H1 (cell line): ENCODE results near the gene PTCH2. TPM values are rescaled to one million over a fixed set of nuclear protein-coding genes. Genes with fewer than 3 reads are reported as not detected.

Experiments
- CTCF ChIA-PET: fragments of 300-600 bp; sonication (Branson Sonifier 250); formaldehyde crosslinking; loops from one replicate; lab custom pipeline; 2021; ENCODE audit not compliant: partially characterized antibody; lab: Charles Lee
- POLR2A ChIA-PET: fragments of 300-600 bp; sonication (Branson Sonifier 250); formaldehyde crosslinking; loops from one replicate; lab custom pipeline; 2021; ENCODE audit warnings: inconsistent platforms; ENCODE audit not compliant: partially characterized antibody; lab: Charles Lee
- DNase-seq, 2 experiments: peaks; one replicate each; pipeline versions ENCODE4 v3.0.0 to v3.0.0-alpha.2; 2010 to 2022; ENCODE audit warnings: low spot score in 2 of 2, low read depth in 1 of 2, mixed read lengths in 1 of 2
- FAIRE-seq: peaks from 2 replicates; lab custom pipeline; 2011; peaks lifted over from hg19 to GRCh38; lab: Jason Lieb, UNC
- H2AFZ ChIP-seq: 2 replicates; pipeline ENCODE4 v1.8.1; 2012; ENCODE audit warnings: low read length, inconsistent platforms
- H2AK5ac ChIP-seq: 2 replicates; pipeline ENCODE4 v1.6.1; 2013; ENCODE audit warnings: low read depth, low read length
- H2BK120ac ChIP-seq: replicated peaks from 2 replicates; pipeline ENCODE3; 2013; ENCODE audit warnings: low read depth, low read length, inconsistent platforms
- H2BK12ac ChIP-seq: 2 replicates; pipeline ENCODE4 v1.6.1; 2013; ENCODE audit warnings: low read depth, low read length
- H2BK15ac ChIP-seq: 2 replicates; pipeline ENCODE4 v1.6.1; 2013; ENCODE audit warnings: low read length
- H2BK20ac ChIP-seq: 2 replicates; pipeline ENCODE4 v1.6.1; 2013; ENCODE audit warnings: low read length
- H2BK5ac ChIP-seq: 2 replicates; pipeline ENCODE4 v1.6.1; 2013; ENCODE audit warnings: low read depth, low read length
- H3K14ac ChIP-seq: 2 replicates; pipeline ENCODE4 v1.6.1; 2013; ENCODE audit warnings: inconsistent platforms; ENCODE audit not compliant: insufficient read length
- H3K18ac ChIP-seq: 2 replicates; pipeline ENCODE4 v1.6.1; 2013; ENCODE audit warnings: low read length; ENCODE audit errors: extremely low read depth
- H3K23ac ChIP-seq: 2 replicates; pipeline ENCODE4 v1.6.1; 2013; ENCODE audit warnings: inconsistent platforms; ENCODE audit not compliant: insufficient read length
- H3K23me2 ChIP-seq: 2 replicates; pipeline ENCODE4 v1.6.1; 2013; ENCODE audit warnings: low read depth, low read length
- H3K27ac ChIP-seq: 2 replicates; pipeline ENCODE4 v1.6.1; 2011; ENCODE audit warnings: low read depth, low read length, inconsistent platforms
- H3K27me3 ChIP-seq, 4 experiments: replicated peaks in 1 of 4; 1 replicate in 1 of 4; 2 replicates in 3 of 4; pipeline versions ENCODE4 v1.6.1 to v1.8.1; 2011 to 2013; ENCODE audit warnings: low read length in 3 of 4, mild to moderate bottlenecking in 3 of 4, inconsistent platforms in 2 of 4, mixed read lengths in 2 of 4, moderate library complexity in 1 of 4; ENCODE audit not compliant: control insufficient read depth in 3 of 4, insufficient read depth in 3 of 4; ENCODE audit errors: extremely low read depth in 1 of 4
- H3K36me3 ChIP-seq, 4 experiments: 2 replicates each; pipeline versions ENCODE4 v1.6.1 to v1.8.1; 2011 to 2013; ENCODE audit warnings: mild to moderate bottlenecking in 4 of 4, low read length in 3 of 4, moderate library complexity in 2 of 4, control low read depth in 1 of 4, inconsistent platforms in 1 of 4; ENCODE audit not compliant: insufficient read depth in 4 of 4, control insufficient read depth in 2 of 4
- H3K4ac ChIP-seq: replicated peaks from 2 replicates; pipeline ENCODE3; 2013; ENCODE audit warnings: low read length, low read depth, mixed read lengths, inconsistent platforms; ENCODE audit not compliant: insufficient read length
- H3K4me1 ChIP-seq, 4 experiments: replicated peaks in 1 of 4; 1 replicate in 1 of 4; 2 replicates in 3 of 4; pipeline versions ENCODE4 v1.6.1 to v1.8.1; 2011 to 2013; ENCODE audit warnings: low read length in 3 of 4, inconsistent platforms in 2 of 4, mixed read lengths in 1 of 4; ENCODE audit not compliant: insufficient read depth in 4 of 4, control insufficient read depth in 3 of 4
- H3K4me2 ChIP-seq, 2 experiments: 2 replicates each; pipeline versions ENCODE4 v1.6.1 to v1.8.1; 2011 to 2013; ENCODE audit warnings: low read depth in 2 of 2, low read length in 2 of 2, control low read depth in 1 of 2, inconsistent platforms in 1 of 2, mild to moderate bottlenecking in 1 of 2; ENCODE audit not compliant: insufficient read depth in 1 of 2
- H3K4me3 ChIP-seq, 4 experiments: fragments of 200-600, 300-600 bp in 1 of 4; sonication (generic), shearing (Covaris generic), sonication (Bioruptor Twin) in 1 of 4; 2 replicates each; pipeline versions ENCODE4 v1.5.1 to v1.8.1; 2011 to 2016; ENCODE audit warnings: low read length in 4 of 4, low read depth in 3 of 4, control low read depth in 2 of 4, inconsistent platforms in 2 of 4, mild to moderate bottlenecking in 2 of 4, mixed read lengths in 1 of 4, moderate library complexity in 1 of 4; ENCODE audit not compliant: insufficient read depth in 2 of 4; ENCODE audit errors: extremely low read depth in 1 of 4
- H3K56ac ChIP-seq: replicated peaks from 2 replicates; pipeline ENCODE3; 2013; ENCODE audit warnings: low read depth, mild to moderate bottlenecking, mixed read lengths, low read length, inconsistent platforms; ENCODE audit not compliant: insufficient read length
- H3K79me1 ChIP-seq: 2 replicates; pipeline ENCODE4 v1.6.1; 2013; ENCODE audit warnings: low read depth, low read length, control low read depth
- H3K79me2 ChIP-seq, 2 experiments: 2 replicates each; pipeline versions ENCODE4 v1.6.1 to v1.8.1; 2012 to 2013; ENCODE audit warnings: low read length in 2 of 2, mild to moderate bottlenecking in 2 of 2, inconsistent platforms in 1 of 2; ENCODE audit not compliant: insufficient read depth in 2 of 2, control insufficient read depth in 1 of 2
- H3K9ac ChIP-seq, 4 experiments: replicated peaks in 1 of 4; 1 replicate in 1 of 4; 2 replicates in 3 of 4; pipeline versions ENCODE4 v1.6.1 to v1.8.1; 2011 to 2013; ENCODE audit warnings: low read depth in 3 of 4, low read length in 3 of 4, control low read depth in 2 of 4, mild to moderate bottlenecking in 2 of 4, moderate library complexity in 2 of 4, inconsistent platforms in 1 of 4; ENCODE audit errors: extremely low read depth in 1 of 4
- H3K9me3 ChIP-seq, 2 experiments: 2 replicates each; pipeline versions ENCODE4 v1.6.1 to v1.8.1; 2012 to 2013; ENCODE audit warnings: mild to moderate bottlenecking in 2 of 2, moderate library complexity in 2 of 2, control low read depth in 1 of 2, inconsistent platforms in 1 of 2, low read depth in 1 of 2, low read length in 1 of 2, mixed read lengths in 1 of 2; ENCODE audit not compliant: insufficient read depth in 2 of 2
- H4K20me1 ChIP-seq, 2 experiments: replicated peaks in 1 of 2; 2 replicates each; pipeline versions ENCODE3 to v1.8.1; 2011 to 2013; ENCODE audit warnings: inconsistent platforms in 2 of 2, low read length in 2 of 2, mild to moderate bottlenecking in 1 of 2; ENCODE audit not compliant: insufficient read depth in 2 of 2, control insufficient read depth in 1 of 2
- H4K5ac ChIP-seq: 2 replicates; pipeline ENCODE4 v1.6.1; 2013; ENCODE audit warnings: low read length, low read depth, mixed read lengths, inconsistent platforms; ENCODE audit not compliant: insufficient read length
- H4K8ac ChIP-seq: 2 replicates; pipeline ENCODE4 v1.8.0; 2013; ENCODE audit warnings: mild to moderate bottlenecking, moderate library complexity, low read length, inconsistent platforms; ENCODE audit not compliant: insufficient read depth; ENCODE audit errors: extremely low read depth
- H4K91ac ChIP-seq: replicated peaks from 2 replicates; pipeline ENCODE3; 2013; ENCODE audit warnings: low read length, mixed read lengths, inconsistent platforms; ENCODE audit not compliant: insufficient read length
- BCL11A ChIP-seq, 2 experiments: IDR thresholded peaks; one replicate each; pipeline ENCODE4 v1.6.1; 2011; ENCODE audit warnings: low read depth in 2 of 2, low read length in 2 of 2, mild to moderate bottlenecking in 2 of 2
- CBX8 ChIP-seq: fragments of 300-800, 300-1000 bp; sonication (generic); IDR thresholded peaks from 2 replicates; pipeline ENCODE4 v1.7.1; 2016; ENCODE audit warnings: low read depth, low read length, borderline replicate concordance
- HDAC6 ChIP-seq: IDR thresholded peaks from one replicate; pipeline ENCODE4 v1.7.1; 2012; ENCODE audit warnings: low read depth, mild to moderate bottlenecking, inconsistent platforms, low read length, moderate library complexity
- JUND ChIP-seq: IDR thresholded peaks from 2 replicates; pipeline ENCODE4 v1.6.1; 2011; ENCODE audit warnings: mild to moderate bottlenecking, improper control_type of control experiment, low read length
- MAX ChIP-seq: IDR thresholded peaks from 2 replicates; pipeline ENCODE4 v1.6.1; 2012; ENCODE audit warnings: inconsistent platforms
- SAP30 ChIP-seq: fragments of 300-600 bp; sonication (generic); IDR thresholded peaks from 2 replicates; pipeline ENCODE4 v1.7.1; 2012; ENCODE audit warnings: low read length, moderate library complexity, mild to moderate bottlenecking, inconsistent platforms; ENCODE audit not compliant: insufficient read depth, insufficient replicate concordance
- SUZ12 ChIP-seq: fragments of 200-600 bp; sonication (generic); IDR thresholded peaks from 2 replicates; pipeline ENCODE4 v1.6.1; 2012; ENCODE audit warnings: mild to moderate bottlenecking, inconsistent platforms, low read length, moderate library complexity, mixed read lengths
- TEAD4 ChIP-seq: IDR thresholded peaks from 2 replicates; pipeline ENCODE4 v1.6.1; 2012; ENCODE audit warnings: low read depth, low read length, inconsistent platforms, mixed read lengths
- WGBS, 2 experiments: shearing (Covaris generic) in 1 of 2; methylation state at CpG; one replicate each; pipeline versions ENCODE4 v1.1.6 to v1.1.7; 2013 to 2015; ENCODE audit warnings: low lambda C conversion rate in 2 of 2, mixed read lengths in 2 of 2, inconsistent platforms in 1 of 2, low coverage in 1 of 2, missing lambda C conversion rate in 1 of 2; ENCODE audit not compliant: insufficient replicate concordance in 2 of 2, insufficient coverage in 1 of 2, insufficient read length in 1 of 2; ENCODE audit errors: extremely low coverage in 1 of 2, missing lambda C conversion rate in 1 of 2; 5-methylcytosine and 5-hydroxymethylcytosine counted together
- polyA plus RNA-seq, 7 experiments: library from polyadenylated mRNA; depleted of rRNA in 3 of 7; stranded (reverse) in 5 of 7; unstranded in 2 of 7; fragments of >200 nt in 5 of 7; fragments of 200-250 nt in 2 of 7; gene quantifications; 1 replicate in 5 of 7; 2 replicates in 1 of 7; 4 replicates in 1 of 7; pipeline versions ENCODE4 v1.2.1 to v1.2.3, GENCODE V29; 2011 to 2013; ENCODE audit warnings: missing spikeins in 2 of 7, mixed read lengths in 2 of 7
- total RNA-seq: library from RNA; stranded (reverse); fragmentation: NEBNext Ultra II Directional; extraction: Animal tissue kit (Norgen Biotek cat#: 25700); gene quantifications from 2 replicates; pipeline ENCODE4 v1.2.1, GENCODE V29; 2021

Gene PTCH2
- total and polyA plus RNA-seq, 2 of the 8 experiments (the other 6 are each of a cell fraction or from before 2014, with no cell fraction given) = 0.35 to 1.2 TPM

- H3K4ac ChIP-seq = no peak overlapping the region
- H2BK15ac ChIP-seq = peak overlapping the region; percentile 84
- no peak for FAIRE-seq
- H3K23me2 ChIP-seq = peaks cover 6% of the 10 kb centered on the region; the same call in 1 of the 2 replicates
- 0 out of 2 replicates have a peak, but pooled peaks cover 2% of the 10 kb centered on the region for H3K79me1 ChIP-seq
- peak overlapping the region; percentile 64 to 74 for H3K4me2 ChIP-seq
- H2AFZ ChIP-seq = no peak overlapping the region
- no peaks in the 10 kb centered on the region for H3K79me2 ChIP-seq
- peak overlapping the region; percentile 52; the same call in 1 of the 2 replicates for H2BK20ac ChIP-seq
- H3K23ac ChIP-seq = no peak overlapping the region
- H3K18ac ChIP-seq = peak overlapping the region; percentile 5; the same call in 1 of the 2 replicates
- H3K27ac ChIP-seq = no peak overlapping the region
- no peaks in the 10 kb centered on the region for H4K20me1 ChIP-seq
- H3K4me1 ChIP-seq = peaks cover 4 to 18% (median 14%) of the 10 kb centered on the region in 4 experiments
- no peak overlapping the region; a peak in 1 of 7 replicates for H3K9ac ChIP-seq
- peak overlapping the region; percentile 91; the same call in 1 of the 2 replicates for H2AK5ac ChIP-seq
- H2BK12ac ChIP-seq = peak overlapping the region; percentile 77
- H4K8ac ChIP-seq = peak overlapping the region; percentile 81; the same call in 1 of the 2 replicates
- no peaks in the 10 kb centered on the region for H3K9me3 ChIP-seq
- H3K56ac ChIP-seq = no peak overlapping the region
- no peak overlapping the region for H2BK120ac ChIP-seq
- DNase-seq = no peak
- no peak overlapping the region for H4K5ac ChIP-seq
- H2BK5ac ChIP-seq = no peak overlapping the region
- ChIA-PET POLR2A (interaction anchor here (0.6 to 23.6 kb wide), 11 partner anchors 8 to 59 kb away, joined by 3 to 428 read pairs (median 8); partner anchors contain the start of genes BTBD19, DYNLT4, PLK3 and RNU5D-1), CTCF (interaction anchor here (0.5 to 10.4 kb wide), 22 partner anchors 8 to 645 kb away, joined by 3 to 67 read pairs (median 4); partner anchors contain the start of genes BTBD19, PLK3, RNU5D-1 and RPS8)
- peaks cover 0 to 7% (median 2%) of the 10 kb centered on the region in 4 experiments; a peak in 3 of 7 replicates for H3K27me3 ChIP-seq
- H3K36me3 ChIP-seq = peaks cover 0 to 7% (median 0%) of the 10 kb centered on the region in 4 experiments; a peak in 2 of 8 replicates
- H4K91ac ChIP-seq = no peak overlapping the region
- 32% methylated on average over 11 of the region's 11 CpGs; no CpG with 5 or more reads in 1 of the 2 experiments for WGBS, 2 experiments
- H3K4me3 ChIP-seq = peak overlapping the region in 2 of 4 experiments; percentile 55 to 58; a peak in 3 of 8 replicates
- H3K14ac ChIP-seq = no peak overlapping the region
- TF ChIP-seq MAX = no peak
- TF ChIP-seq HDAC6 = no peak
- TF ChIP-seq BCL11A (IDR thresholded peaks at IDR 0.05; ENCODE audit: low read depth in 2 of 2, low read length in 2 of 2) = no peak
- TF ChIP-seq SAP30 = no peak
- no peak for TF ChIP-seq JUND
- TF ChIP-seq CBX8 = no peak
- no peak for TF ChIP-seq TEAD4
- TF ChIP-seq SUZ12 = no peak
Observed at GRCh38 chr1:44785501-44786137, 57.4 kb downstream of the PTCH2 start.
